Left hindlimb (tissue), 1 donor: ENCODE results near the gene CTSW.
A peak's percentile ranks its signal among the peaks of the same experiment; 100 is the strongest.
"Not testable (repeated sequence)": the region's sequence is repeated elsewhere in the genome, so short reads cannot be mapped to it uniquely, and the experiment has no call there.

Source experiments
- DNase-seq: peaks from one replicate; pipeline ENCODE4 v3.0.0-alpha.2; 2018

CTSW gene

GRCh38 chr11:65879617-65880016, at the start of gene CTSW:
TSS of gene CTSW (plus strand) at chr11:65879837. CDS start at chr11:65879855, 18 bp downstream.
- no peak for DNase-seq

- not testable (repeated sequence) for DNase-seq
Observed at GRCh38 chr11:65832231-65832630, 47.4 kb upstream of the CTSW start.

GRCh38 chr11:65833297-65834030, 46.2 kb upstream of the CTSW start, which contains the start of gene SNX32:
TSS of gene SNX32 (plus strand) at chr11:65833963. CDS start at chr11:65834066, 103 bp downstream.
- peak; percentile 95 for DNase-seq

- no peak for DNase-seq
Observed at GRCh38 chr11:65834202-65834601, 45.4 kb upstream of the CTSW start.

- no peak for DNase-seq
Observed at GRCh38 chr11:65842144-65842543, 37.5 kb upstream of the CTSW start.

- no peak for DNase-seq
Observed at GRCh38 chr11:65843811-65844210, 35.8 kb upstream of the CTSW start.

- no peak for DNase-seq
Observed at GRCh38 chr11:65844231-65844872, 35.3 kb upstream of the CTSW start.

GRCh38 chr11:65847746-65848145, 31.9 kb upstream of the CTSW start:
- DNase-seq, result no peak

GRCh38 chr11:65848693-65849092, 30.9 kb upstream of the CTSW start:
- not testable (repeated sequence) for DNase-seq

- no peak for DNase-seq
Observed at GRCh38 chr11:65849366-65849765, 30.3 kb upstream of the CTSW start.

GRCh38 chr11:65849771-65850216, 29.8 kb upstream of the CTSW start:
- DNase-seq, result no peak

- DNase-seq, result no peak
Observed at GRCh38 chr11:65850217-65851082, 29.2 kb upstream of the CTSW start.

GRCh38 chr11:65851083-65851579, 28.5 kb upstream of the CTSW start:
- no peak for DNase-seq

- DNase-seq, result no peak
Observed at GRCh38 chr11:65851811-65852507, 27.7 kb upstream of the CTSW start.

GRCh38 chr11:65852508-65853245, 27.0 kb upstream of the CTSW start:
- DNase-seq, result no peak

GRCh38 chr11:65853246-65853979, 26.2 kb upstream of the CTSW start:
- DNase-seq, result no peak

- DNase-seq, result no peak
Observed at GRCh38 chr11:65854161-65854592, 25.5 kb upstream of the CTSW start.

- DNase-seq, result no peak
Observed at GRCh38 chr11:65854852-65855837, 24.5 kb upstream of the CTSW start.

- DNase-seq, result no peak
Observed at GRCh38 chr11:65855927-65856363, 23.7 kb upstream of the CTSW start.
